GM21381 (cell line): Measurements from ENCODE around the gene ARRB2.

ENCODE experiments used
- ATAC-seq: cut with Tn5 transposase; IDR thresholded peaks from one replicate; pipeline ENCODE4 v1.9.1; 2021; ENCODE audit warnings: mild to moderate bottlenecking, moderate library complexity; ENCODE audit not compliant: unreplicated experiment

The ARRB2 gene

DNA sequence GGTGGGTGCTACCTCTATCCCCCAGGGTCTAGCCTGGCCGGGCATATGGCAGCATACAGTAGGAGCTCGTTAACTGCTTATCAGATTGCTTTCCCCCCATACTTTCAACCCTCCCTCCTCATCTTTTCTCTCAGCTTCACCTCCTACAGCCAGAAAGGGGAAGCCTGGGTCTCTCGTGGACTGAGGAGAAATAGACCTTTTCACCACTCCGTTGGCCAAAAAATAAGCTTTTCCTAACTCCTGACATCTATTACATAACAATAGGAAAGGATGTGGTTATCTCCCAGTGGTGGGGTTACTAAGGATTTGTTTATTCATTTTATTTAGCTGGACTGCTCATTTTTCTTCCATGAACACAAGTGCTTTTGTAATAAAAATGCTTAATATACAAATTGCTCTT, 38.3 kb downstream of the ARRB2 start:
- ATAC-seq, result no peak

DNA sequence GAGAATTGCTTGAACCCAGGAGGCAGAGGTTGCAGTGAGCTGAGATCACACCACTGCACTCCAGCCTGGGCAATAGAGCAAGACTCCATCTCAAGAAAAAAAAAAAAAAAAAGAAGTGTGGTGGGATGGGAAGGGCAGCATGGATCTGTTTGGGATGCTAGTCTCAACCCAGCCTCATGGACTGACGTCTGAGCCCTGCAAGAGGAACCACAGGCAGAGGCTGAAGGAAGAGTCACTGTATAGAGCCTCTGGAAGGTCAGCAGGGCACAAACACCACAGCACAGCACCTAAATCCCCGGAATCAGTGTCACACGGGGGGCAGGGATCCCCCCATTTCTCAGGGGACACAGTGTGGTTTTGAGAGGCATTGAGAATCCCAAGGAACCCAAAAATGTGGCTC, 40.2 kb downstream of the ARRB2 start:
- ATAC-seq, result no peak

- ATAC-seq, result no peak
These were observed 41.5 kb downstream of the ARRB2 start for GRCh38 chr17:4751932-4752331.

- ATAC-seq, result no peak
These were observed 43.0 kb downstream of the ARRB2 start for GRCh38 chr17:4753392-4753791.

DNA sequence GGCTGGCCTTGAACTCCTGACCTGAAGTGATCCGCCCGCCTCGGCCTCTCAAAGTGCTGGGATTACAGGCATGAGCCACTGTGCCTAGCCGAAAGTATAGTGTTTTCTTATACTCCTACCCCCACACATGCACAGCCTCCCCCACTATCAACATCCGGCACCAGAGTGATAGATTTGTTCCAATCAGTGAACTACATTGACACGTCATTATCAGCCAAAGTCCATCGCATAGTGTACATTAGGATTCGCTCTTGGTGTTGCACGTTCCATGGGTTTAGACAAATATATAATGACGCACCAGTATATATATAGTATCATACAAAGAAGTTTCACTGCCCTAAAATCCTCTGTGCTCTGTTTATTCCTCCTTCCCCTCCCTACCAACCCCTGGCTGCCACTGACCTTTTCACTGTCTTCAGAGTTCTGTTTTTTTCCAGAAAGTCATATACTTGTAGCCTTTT, 49.4 kb downstream of the ARRB2 start:
- ATAC-seq, result no peak

DNA sequence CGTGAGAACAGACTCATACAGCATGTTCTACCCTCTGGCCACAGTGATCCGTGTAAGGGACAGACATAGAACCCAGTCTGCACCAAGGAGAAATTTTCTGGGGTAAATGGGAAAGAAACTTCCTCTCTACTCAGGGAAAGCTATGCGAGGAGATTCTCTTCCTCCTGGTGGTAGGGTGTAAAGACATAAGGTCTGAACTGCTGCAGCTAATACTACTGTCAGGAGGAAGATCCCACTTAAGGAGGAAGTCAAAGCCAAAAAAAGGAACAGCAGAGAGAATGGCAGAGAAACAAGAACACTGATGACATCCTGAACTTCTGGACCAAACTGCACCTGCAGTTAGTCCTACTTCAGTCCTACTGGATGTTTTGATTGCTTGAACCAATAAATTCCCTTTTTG, 54.2 kb downstream of the ARRB2 start:
- ATAC-seq, result no peak

DNA sequence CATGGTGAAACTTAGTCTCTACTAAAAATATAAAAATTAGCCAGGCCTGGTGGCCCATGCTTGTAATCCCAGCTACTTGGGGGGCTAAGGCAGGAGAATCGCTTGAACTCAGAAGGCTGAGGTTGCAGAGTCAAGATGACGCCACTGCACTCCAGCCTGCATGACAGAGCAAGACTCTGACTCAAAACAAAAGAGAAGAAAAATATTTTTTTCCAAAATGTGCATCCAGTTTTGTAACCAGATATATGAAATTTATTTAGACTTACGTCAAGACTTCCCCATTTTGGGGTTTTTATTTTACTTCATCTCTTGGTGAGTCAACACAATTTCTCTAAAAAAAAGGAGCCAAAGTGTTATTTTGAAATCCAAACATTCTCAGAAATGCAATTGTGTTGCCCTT, 55.8 kb downstream of the ARRB2 start:
- ATAC-seq, result no peak

DNA sequence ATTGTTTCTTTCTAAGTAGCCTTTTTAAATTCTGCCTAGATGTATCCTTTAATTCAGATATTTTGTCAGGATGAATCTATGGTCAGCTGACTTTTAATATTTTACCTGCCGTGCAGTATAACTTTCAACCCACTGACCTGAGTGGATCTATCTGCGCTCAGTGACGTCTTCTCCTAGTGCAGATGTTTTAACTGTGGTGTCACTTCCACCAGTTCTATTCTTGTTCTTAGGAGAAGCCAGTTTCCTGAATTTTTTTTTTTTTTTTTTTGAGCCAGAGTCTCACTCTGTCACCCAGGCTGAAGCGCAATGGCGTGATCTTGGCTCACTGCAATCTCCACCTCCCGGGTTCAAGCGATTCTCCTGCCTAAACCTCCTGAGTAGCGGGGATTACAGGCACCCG, 56.3 kb downstream of the ARRB2 start:
- ATAC-seq, result no peak

DNA sequence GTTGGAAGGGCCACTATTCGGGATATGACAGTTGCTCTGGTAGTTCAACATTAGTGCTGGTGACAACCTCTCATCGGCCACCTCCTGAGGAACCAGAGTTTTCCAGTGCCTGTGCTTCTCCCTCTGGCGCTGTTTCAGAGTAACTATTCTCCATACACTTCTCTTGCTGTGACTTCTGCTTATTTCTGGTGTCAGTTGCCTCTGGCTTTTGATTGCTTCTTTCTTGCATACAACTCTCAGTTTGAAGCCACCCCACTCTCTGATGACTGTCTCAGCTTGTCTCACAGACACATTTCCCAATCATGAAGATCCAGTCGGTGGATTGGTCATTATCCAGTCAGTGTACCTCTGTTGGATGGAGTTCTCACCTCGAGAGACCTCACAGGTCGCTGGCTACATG, 57.9 kb downstream of the ARRB2 start:
- ATAC-seq, result no peak

DNA sequence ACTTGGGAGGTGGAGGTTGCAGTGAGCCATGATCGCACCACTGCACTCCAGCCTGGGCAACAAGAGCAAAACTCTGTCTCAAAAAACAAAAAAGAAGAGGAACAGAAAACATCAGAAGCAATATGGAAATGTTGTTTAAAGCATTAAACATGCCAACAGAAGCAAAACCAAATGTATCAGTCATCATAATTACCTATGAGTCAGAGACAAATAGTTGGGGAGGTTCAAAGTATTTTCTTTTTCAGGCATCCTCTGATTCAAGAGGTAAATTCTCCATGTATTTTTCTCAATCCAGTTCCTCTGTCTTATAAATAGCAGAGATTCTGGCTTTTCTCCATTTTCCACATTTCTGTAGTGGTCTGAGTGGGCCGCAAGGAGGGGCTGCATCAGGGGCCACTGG, 59.2 kb downstream of the ARRB2 start:
- no peak for ATAC-seq
